ENCODE measurements around the gene NNMT. TPM values are rescaled to one million over a fixed set of nuclear protein-coding genes. Genes with fewer than 3 reads are reported as not detected.

Gene NNMT
- total RNA-seq, 1 donor from 2014 or later, result not detected

GRCh38 chr11:114258696-114259095 is 37.5 kb upstream of the NNMT start:
- DNase-seq, result no peak
- Mint-ChIP-seq H3K4me3 (no peak overlapping the region), H3K27ac (no peak overlapping the region), H3K4me1 (no peaks in the 10 kb centered on the region), H3K27me3 (peaks cover 2% of the 10 kb centered on the region), H3K36me3 (ENCODE audit: low read depth) (no peaks in the 10 kb centered on the region), H3K9me3 (no peaks in the 10 kb centered on the region)
- intact Hi-C loops (cut with micrococcal nuclease), result no loop called here

GRCh38 chr11:114259124-114259526 is 37.1 kb upstream of the NNMT start:
- DNase-seq, result no peak
- peaks cover 2% of the 10 kb centered on the region for H3K27me3 Mint-ChIP-seq
- H3K4me3 Mint-ChIP-seq, result no peak overlapping the region
- H3K36me3 Mint-ChIP-seq (ENCODE audit: low read depth), result no peaks in the 10 kb centered on the region
- intact Hi-C loops (cut with micrococcal nuclease), result no loop called here
- no peaks in the 10 kb centered on the region for H3K9me3 Mint-ChIP-seq
- H3K4me1 Mint-ChIP-seq, result no peaks in the 10 kb centered on the region
- no peak overlapping the region for H3K27ac Mint-ChIP-seq

- no peak overlapping the region for H3K4me3 Mint-ChIP-seq
- no peaks in the 10 kb centered on the region for H3K4me1 Mint-ChIP-seq
- no peaks in the 10 kb centered on the region for H3K9me3 Mint-ChIP-seq
- H3K36me3 Mint-ChIP-seq (ENCODE audit: low read depth), result no peaks in the 10 kb centered on the region
- peaks cover 2% of the 10 kb centered on the region for H3K27me3 Mint-ChIP-seq
- no peak for DNase-seq
- intact Hi-C loops (cut with micrococcal nuclease), result no loop called here
- H3K27ac Mint-ChIP-seq, result no peak overlapping the region
Observed at GRCh38 chr11:114259551-114259983, 36.6 kb upstream of the NNMT start.

- Mint-ChIP-seq H3K36me3 (ENCODE audit: low read depth) (no peaks in the 10 kb centered on the region), H3K9me3 (no peaks in the 10 kb centered on the region), H3K27me3 (peaks cover 2% of the 10 kb centered on the region), H3K4me3 (no peak overlapping the region), H3K27ac (no peak overlapping the region), H3K4me1 (no peaks in the 10 kb centered on the region)
- no peak for DNase-seq
- intact Hi-C loops (cut with micrococcal nuclease), result loop anchor here (5.0 kb wide), 1 partner anchor 453 kb away; no protein-coding TSS in a partner anchor
Observed at GRCh38 chr11:114260077-114260476, 36.1 kb upstream of the NNMT start.

GRCh38 chr11:114260483-114260882 is 35.7 kb upstream of the NNMT start:
- Mint-ChIP-seq H3K27me3 (peaks cover 2% of the 10 kb centered on the region), H3K27ac (no peak overlapping the region)
- intact Hi-C loops (cut with micrococcal nuclease), result loop anchor here (5.0 kb wide), 1 partner anchor 453 kb away; no protein-coding TSS in a partner anchor

GRCh38 chr11:114261791-114262190 is 34.4 kb upstream of the NNMT start:
- no peaks in the 10 kb centered on the region for H3K9me3 Mint-ChIP-seq
- no peak overlapping the region for H3K4me3 Mint-ChIP-seq
- no peaks in the 10 kb centered on the region for H3K36me3 Mint-ChIP-seq (ENCODE audit: low read depth)
- intact Hi-C loops (cut with micrococcal nuclease), result loop anchor here (1.0 to 5.0 kb wide), 4 partner anchors 225 to 454 kb away; no protein-coding TSS in a partner anchor
- H3K27me3 Mint-ChIP-seq, result peaks cover 2% of the 10 kb centered on the region
- H3K4me1 Mint-ChIP-seq, result no peaks in the 10 kb centered on the region
- H3K27ac Mint-ChIP-seq, result no peak overlapping the region
- no peak for DNase-seq

More at GRCh38 chr11:114260483-114260882, 35.7 kb upstream of the NNMT start:
- Mint-ChIP-seq H3K4me3 (no peak overlapping the region), H3K36me3 (ENCODE audit: low read depth) (no peaks in the 10 kb centered on the region), H3K9me3 (no peaks in the 10 kb centered on the region), H3K4me1 (no peaks in the 10 kb centered on the region)
- DNase-seq, result no peak

GRCh38 chr11:114262681-114263512 is 33.3 kb upstream of the NNMT start:
- intact Hi-C loops (cut with micrococcal nuclease), result loop anchor here (5.0 kb wide), 1 partner anchor 456 kb away; no protein-coding TSS in a partner anchor
- H3K4me3 Mint-ChIP-seq, result no peak overlapping the region
- peaks cover 2% of the 10 kb centered on the region for H3K27me3 Mint-ChIP-seq
- peak; percentile 73 for DNase-seq
- H3K36me3 Mint-ChIP-seq (ENCODE audit: low read depth), result no peaks in the 10 kb centered on the region
- no peak overlapping the region for H3K27ac Mint-ChIP-seq
- no peaks in the 10 kb centered on the region for H3K9me3 Mint-ChIP-seq
- no peaks in the 10 kb centered on the region for H3K4me1 Mint-ChIP-seq

GRCh38 chr11:114263513-114264170 is 32.6 kb upstream of the NNMT start:
- no peak for DNase-seq
- Mint-ChIP-seq H3K27me3 (peaks cover 2% of the 10 kb centered on the region), H3K36me3 (ENCODE audit: low read depth) (no peaks in the 10 kb centered on the region), H3K27ac (no peak overlapping the region), H3K9me3 (no peaks in the 10 kb centered on the region), H3K4me1 (no peaks in the 10 kb centered on the region), H3K4me3 (no peak overlapping the region)
- intact Hi-C loops (cut with micrococcal nuclease), result loop anchor here (5.0 kb wide), 1 partner anchor 456 kb away; no protein-coding TSS in a partner anchor

- no peak for DNase-seq
- Mint-ChIP-seq H3K4me3 (no peak overlapping the region), H3K27me3 (peaks cover 4% of the 10 kb centered on the region), H3K9me3 (no peaks in the 10 kb centered on the region), H3K4me1 (no peaks in the 10 kb centered on the region), H3K27ac (no peak overlapping the region), H3K36me3 (ENCODE audit: low read depth) (no peaks in the 10 kb centered on the region)
- intact Hi-C loops (cut with micrococcal nuclease), result loop anchor here (5.0 kb wide), 1 partner anchor 457 kb away; no protein-coding TSS in a partner anchor
Observed at GRCh38 chr11:114264381-114264780, 31.8 kb upstream of the NNMT start.

GRCh38 chr11:114265122-114265878 is 30.9 kb upstream of the NNMT start:
- no peak overlapping the region for H3K4me3 Mint-ChIP-seq
- H3K4me1 Mint-ChIP-seq, result no peaks in the 10 kb centered on the region
- intact Hi-C loops (cut with micrococcal nuclease), result no loop called here
- H3K36me3 Mint-ChIP-seq (ENCODE audit: low read depth), result no peaks in the 10 kb centered on the region
- no peak overlapping the region for H3K27ac Mint-ChIP-seq
- peaks cover 6% of the 10 kb centered on the region for H3K27me3 Mint-ChIP-seq
- no peaks in the 10 kb centered on the region for H3K9me3 Mint-ChIP-seq
- no peak for DNase-seq

- Mint-ChIP-seq H3K27me3 (peaks cover 25% of the 10 kb centered on the region), H3K4me3 (no peak overlapping the region), H3K9me3 (no peaks in the 10 kb centered on the region), H3K4me1 (no peaks in the 10 kb centered on the region), H3K27ac (no peak overlapping the region), H3K36me3 (ENCODE audit: low read depth) (no peaks in the 10 kb centered on the region)
- intact Hi-C loops (cut with micrococcal nuclease), result no loop called here
- DNase-seq, result no peak
Observed at GRCh38 chr11:114269498-114269897, 26.7 kb upstream of the NNMT start.

- intact Hi-C loops (cut with micrococcal nuclease), result no loop called here
- no peaks in the 10 kb centered on the region for H3K9me3 Mint-ChIP-seq
- no peak overlapping the region for H3K27ac Mint-ChIP-seq
- H3K36me3 Mint-ChIP-seq (ENCODE audit: low read depth), result no peaks in the 10 kb centered on the region
- DNase-seq, result no peak
- no peak overlapping the region for H3K4me3 Mint-ChIP-seq
- H3K27me3 Mint-ChIP-seq, result peaks cover 28% of the 10 kb centered on the region
- H3K4me1 Mint-ChIP-seq, result no peaks in the 10 kb centered on the region
Observed at GRCh38 chr11:114270531-114271270, 25.5 kb upstream of the NNMT start.

- intact Hi-C loops (cut with micrococcal nuclease), result no loop called here
- no peak overlapping the region for H3K27ac Mint-ChIP-seq
- no peaks in the 10 kb centered on the region for H3K4me1 Mint-ChIP-seq
- no peak for DNase-seq
- no peaks in the 10 kb centered on the region for H3K36me3 Mint-ChIP-seq (ENCODE audit: low read depth)
- no peak overlapping the region for H3K4me3 Mint-ChIP-seq
- H3K27me3 Mint-ChIP-seq, result peaks cover 28% of the 10 kb centered on the region
- H3K9me3 Mint-ChIP-seq, result no peaks in the 10 kb centered on the region
Observed at GRCh38 chr11:114271316-114271715, 24.9 kb upstream of the NNMT start.
